Right lobe of liver (tissue), 4 donors: ENCODE data around the gene MMS19.

Experiments used
- POLR2A ChIP-seq: fragments of 450-650 bp; IDR thresholded peaks from one replicate; pipeline ENCODE4 v1.6.1; 2017; ENCODE audit warnings: antibody characterized with exemption, mild to moderate bottlenecking
- TF ChIP-seq, protein P1 (sequence below), 4 donors: fragments of 200-600 bp in 3 of 4; fragments of 450-650 bp in 1 of 4; IDR thresholded peaks; one replicate each; pipeline versions ENCODE4 v1.5.1 to v1.8.0; 2016 to 2022; ENCODE audit warnings: antibody characterized with exemption in 4 of 4, mild to moderate bottlenecking in 2 of 4
- donor health status: DM: no; HTN: no; CAD: no.
- donor health status: DM: no; HTN: no; CAD: no.
- donor health status: DM: no; HTN: yes; CAD: no.

DNA sequence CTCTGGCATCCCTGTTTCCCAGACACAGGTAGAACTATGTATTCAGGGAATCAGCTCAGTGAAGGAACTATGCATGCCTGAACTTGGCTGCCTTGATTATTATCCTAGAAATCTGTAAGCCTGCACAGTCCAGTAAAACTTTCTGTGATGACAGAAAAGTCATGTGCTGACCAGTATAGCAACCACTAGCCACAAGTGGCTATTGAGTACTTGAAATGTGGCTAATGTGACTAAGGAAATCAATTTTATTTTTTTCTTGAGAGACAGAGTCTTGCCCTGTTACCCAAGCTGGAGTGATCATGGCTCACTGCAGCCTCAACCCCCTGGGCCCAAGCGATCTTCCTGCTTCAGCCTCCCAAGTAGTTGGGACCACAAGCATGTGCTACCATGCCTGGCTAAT, 55.9 kb downstream of the MMS19 start:
- TF ChIP-seq, protein P1, sequence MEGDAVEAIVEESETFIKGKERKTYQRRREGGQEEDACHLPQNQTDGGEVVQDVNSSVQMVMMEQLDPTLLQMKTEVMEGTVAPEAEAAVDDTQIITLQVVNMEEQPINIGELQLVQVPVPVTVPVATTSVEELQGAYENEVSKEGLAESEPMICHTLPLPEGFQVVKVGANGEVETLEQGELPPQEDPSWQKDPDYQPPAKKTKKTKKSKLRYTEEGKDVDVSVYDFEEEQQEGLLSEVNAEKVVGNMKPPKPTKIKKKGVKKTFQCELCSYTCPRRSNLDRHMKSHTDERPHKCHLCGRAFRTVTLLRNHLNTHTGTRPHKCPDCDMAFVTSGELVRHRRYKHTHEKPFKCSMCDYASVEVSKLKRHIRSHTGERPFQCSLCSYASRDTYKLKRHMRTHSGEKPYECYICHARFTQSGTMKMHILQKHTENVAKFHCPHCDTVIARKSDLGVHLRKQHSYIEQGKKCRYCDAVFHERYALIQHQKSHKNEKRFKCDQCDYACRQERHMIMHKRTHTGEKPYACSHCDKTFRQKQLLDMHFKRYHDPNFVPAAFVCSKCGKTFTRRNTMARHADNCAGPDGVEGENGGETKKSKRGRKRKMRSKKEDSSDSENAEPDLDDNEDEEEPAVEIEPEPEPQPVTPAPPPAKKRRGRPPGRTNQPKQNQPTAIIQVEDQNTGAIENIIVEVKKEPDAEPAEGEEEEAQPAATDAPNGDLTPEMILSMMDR (IDR thresholded peaks at IDR 0.05) = no peak
- TF ChIP-seq POLR2A = no peak
